DMS53 treated with DMSO at 0.1 percent for 48 hours (cell line): ENCODE data around the gene PRR23A.

Source experiments
- DNase-seq: peaks from one replicate; lab custom pipeline; 2025; ENCODE audit not compliant: unreplicated experiment; lab: John Stamatoyannopoulos, UW

Gene PRR23A

DNA sequence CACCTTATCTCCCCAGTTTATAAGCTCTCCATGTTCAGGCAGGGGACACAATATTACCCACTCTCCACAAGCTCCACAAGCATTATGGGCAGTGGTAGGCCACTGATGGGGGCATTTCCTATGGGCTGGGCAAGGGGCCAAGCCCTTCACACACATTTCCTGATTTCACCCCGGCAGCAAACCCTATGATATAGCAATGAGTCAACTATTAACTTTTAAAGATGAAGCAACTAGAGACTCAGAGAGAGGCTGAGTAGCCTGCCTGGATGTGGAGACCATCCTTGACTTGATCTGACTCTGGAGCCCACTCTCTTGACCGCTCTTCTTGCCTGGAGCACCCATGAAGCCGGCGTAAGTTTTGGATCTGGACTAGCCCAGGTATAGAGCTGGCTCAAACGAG, 31.6 kb downstream of the PRR23A start:
- DNase-seq, result no peak

- DNase-seq, result no peak
Observed at GRCh38 chr3:138972941-138973340, 33.1 kb downstream of the PRR23A start.

GRCh38 chr3:138971766-138972320, 34.2 kb downstream of the PRR23A start:
- no peak for DNase-seq

DNA sequence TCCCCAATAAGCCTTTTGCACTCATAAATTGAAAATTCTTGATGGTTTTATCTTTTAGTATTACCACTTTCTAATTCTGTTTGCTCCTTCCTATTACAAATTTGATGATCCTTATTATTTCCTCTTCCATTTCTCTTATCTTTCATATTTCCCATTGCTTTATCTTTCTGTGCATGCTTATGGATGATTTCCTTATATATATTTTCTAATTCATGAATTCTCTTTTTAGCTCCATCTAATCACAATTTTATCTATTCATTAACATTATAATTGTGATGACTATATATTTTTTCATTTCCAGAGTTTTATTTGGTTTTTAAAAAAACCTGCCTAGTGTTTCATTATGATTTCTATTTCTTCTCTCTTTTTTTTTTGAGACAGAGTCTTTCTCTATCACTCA, 41.1 kb downstream of the PRR23A start:
- DNase-seq, result no peak

DNA sequence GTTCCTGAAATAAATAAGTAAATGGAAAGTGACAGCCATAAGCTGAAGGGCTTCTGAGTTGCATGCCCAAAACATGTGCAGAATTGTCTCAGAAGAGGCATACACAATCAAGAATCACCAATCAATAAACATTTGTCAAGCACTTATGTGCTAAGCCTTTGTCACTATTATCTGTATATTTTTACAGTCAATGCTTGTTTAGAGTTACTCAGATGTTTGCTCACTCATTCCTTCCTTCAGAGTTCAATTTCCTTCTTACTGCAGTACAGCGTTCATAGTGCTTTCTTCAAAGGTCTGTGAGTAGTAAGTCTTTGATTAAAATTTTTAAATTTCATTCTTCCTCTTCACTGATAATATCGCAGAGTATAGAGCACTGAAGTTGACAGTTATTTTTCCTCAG, 41.8 kb downstream of the PRR23A start:
- peak; percentile 32 for DNase-seq

DNA sequence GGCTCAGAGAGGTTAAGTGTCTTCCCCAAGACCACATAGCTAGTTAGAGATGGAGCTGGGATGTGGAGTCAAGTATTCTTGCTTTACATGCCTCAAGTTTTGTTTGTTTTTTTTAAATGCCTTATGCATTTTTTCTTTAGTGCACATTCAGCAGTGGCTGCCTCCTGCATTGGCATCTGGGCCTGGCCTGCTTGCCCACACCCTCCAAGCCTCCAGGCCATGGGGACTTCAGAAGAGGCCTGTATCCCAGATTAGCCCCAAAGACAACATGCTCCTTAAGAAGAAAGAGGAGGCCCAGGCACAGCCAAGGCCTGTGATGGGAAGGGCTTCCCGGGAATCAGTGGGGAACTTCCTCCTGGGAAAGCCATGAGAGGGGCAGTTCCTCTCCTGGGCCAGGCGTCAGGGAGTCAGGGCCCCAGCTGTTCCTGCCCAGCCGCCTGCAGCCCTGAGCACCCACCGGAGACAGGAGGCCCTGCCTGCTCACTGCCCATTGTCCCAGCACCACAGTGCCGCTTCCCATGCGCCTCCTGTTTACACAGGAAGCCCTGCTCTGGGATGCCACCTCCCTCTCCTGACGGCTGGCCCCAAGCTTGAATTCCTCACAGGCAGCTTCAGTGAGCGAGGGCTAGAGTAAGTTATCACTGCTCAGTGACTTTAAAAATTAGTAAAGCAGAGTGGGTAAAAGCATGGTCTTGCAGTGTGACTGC, 43.1 kb downstream of the PRR23A start:
- DNase-seq, result no peak

DNA sequence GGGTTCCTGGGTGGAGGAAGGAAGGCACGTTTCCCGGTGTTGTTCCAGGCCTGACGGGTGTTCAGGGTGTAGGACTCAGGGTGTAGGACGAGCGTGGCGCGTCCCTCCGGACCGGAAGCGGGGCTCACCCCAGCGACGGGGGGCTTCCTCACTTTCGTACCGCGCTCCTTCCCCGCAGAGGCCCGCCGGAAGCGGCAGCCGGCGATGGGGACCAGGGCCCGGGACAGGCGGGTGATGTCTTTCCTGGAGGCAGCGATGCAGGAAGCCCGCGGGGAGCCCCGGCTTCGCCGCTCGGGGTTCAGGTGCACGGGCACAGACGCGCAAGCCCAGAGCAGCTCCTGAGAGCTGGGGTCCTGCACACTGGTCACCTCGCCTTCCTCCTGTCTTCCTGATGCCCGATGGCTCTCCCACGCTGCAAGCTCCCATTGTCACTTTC, 45.6 kb downstream of the PRR23A start:
- no peak for DNase-seq
